ENCODE measurements around the gene KCNMB4.

- TF ChIP-seq, protein P1, sequence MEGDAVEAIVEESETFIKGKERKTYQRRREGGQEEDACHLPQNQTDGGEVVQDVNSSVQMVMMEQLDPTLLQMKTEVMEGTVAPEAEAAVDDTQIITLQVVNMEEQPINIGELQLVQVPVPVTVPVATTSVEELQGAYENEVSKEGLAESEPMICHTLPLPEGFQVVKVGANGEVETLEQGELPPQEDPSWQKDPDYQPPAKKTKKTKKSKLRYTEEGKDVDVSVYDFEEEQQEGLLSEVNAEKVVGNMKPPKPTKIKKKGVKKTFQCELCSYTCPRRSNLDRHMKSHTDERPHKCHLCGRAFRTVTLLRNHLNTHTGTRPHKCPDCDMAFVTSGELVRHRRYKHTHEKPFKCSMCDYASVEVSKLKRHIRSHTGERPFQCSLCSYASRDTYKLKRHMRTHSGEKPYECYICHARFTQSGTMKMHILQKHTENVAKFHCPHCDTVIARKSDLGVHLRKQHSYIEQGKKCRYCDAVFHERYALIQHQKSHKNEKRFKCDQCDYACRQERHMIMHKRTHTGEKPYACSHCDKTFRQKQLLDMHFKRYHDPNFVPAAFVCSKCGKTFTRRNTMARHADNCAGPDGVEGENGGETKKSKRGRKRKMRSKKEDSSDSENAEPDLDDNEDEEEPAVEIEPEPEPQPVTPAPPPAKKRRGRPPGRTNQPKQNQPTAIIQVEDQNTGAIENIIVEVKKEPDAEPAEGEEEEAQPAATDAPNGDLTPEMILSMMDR (IDR thresholded peaks at IDR 0.05; ENCODE audit: low read depth, low read length, poor library complexity, severe bottlenecking), result no peak
- TF ChIP-seq EZH2phosphoT487 (IDR thresholded peaks at IDR 0.05; ENCODE audit: borderline replicate concordance, low read length), result no peak
Measured at GRCh38 chr12:70402597-70402996, 36.5 kb downstream of the KCNMB4 start.
